Lower leg skin (tissue), 4 donors: ENCODE data around the gene RAB21. TPM values are rescaled to one million over a fixed set of nuclear protein-coding genes. Genes with fewer than 3 reads are reported as not detected.

Source experiments
- DNase-seq, 2 donors: peaks; one replicate each; pipeline ENCODE4 v3.0.0-alpha.2; 2019; ENCODE audit warnings: low spot score in 2 of 2
- H3K4me3 ChIP-seq: fragments of 200-600 bp; sonication (generic); 2 replicates; pipeline ENCODE4 v1.5.1; 2017; ENCODE audit warnings: mild to moderate bottlenecking, low read depth; ENCODE audit not compliant: poor library complexity, severe bottlenecking
- CTCF ChIP-seq, 3 donors: fragments of 450-650 bp; IDR thresholded peaks; one replicate each; pipeline ENCODE4 v1.5.1; 2016; ENCODE audit warnings: antibody characterized with exemption in 3 of 3, mild to moderate bottlenecking in 3 of 3, moderate library complexity in 2 of 3
- POLR2A ChIP-seq, 2 donors: fragments of 450-650 bp; IDR thresholded peaks; one replicate each; pipeline ENCODE4 v1.6.1; 2016 to 2017; ENCODE audit warnings: antibody characterized with exemption in 2 of 2, mild to moderate bottlenecking in 1 of 2, moderate library complexity in 1 of 2
- WGBS, 2 donors: methylation state at CpG; one replicate each; pipeline ENCODE4 v1.1.5; 2018; 5-methylcytosine and 5-hydroxymethylcytosine counted together
- intact Hi-C: fragments of 100-400 bp; cut with DNase I; formaldehyde crosslinking; loops from one replicate; pipeline ENCODE4 v1.15.0; 2023; ENCODE audit warnings: low total_unique reads
- total RNA-seq, 4 donors: library from RNA; depleted of rRNA; stranded (reverse); fragments of >200 nt; gene quantifications; one replicate each; pipeline ENCODE4 v1.1.0, GENCODE V29; 2016

The RAB21 gene
- total RNA-seq, 4 donors from 2014 or later: 34.2 to 51.8 (median 39.1) TPM

- intact Hi-C loops: no loop called here
- DNase-seq: no peak
- WGBS, 2 donors: 51 to 64% methylated on average over 5 of the region's 5 CpGs
- TF ChIP-seq POLR2A (IDR thresholded peaks at IDR 0.05) (no peak), CTCF (IDR thresholded peaks at IDR 0.05) (no peak)
- H3K4me3 ChIP-seq: no peak overlapping the region
Observed at GRCh38 chr12:71719647-71720370, 34.9 kb upstream of the RAB21 start.

GRCh38 chr12:71721783-71722505, 32.7 kb upstream of the RAB21 start:
- H3K4me3 ChIP-seq: no peak overlapping the region
- peak in 1 of 2 donors; percentile 51 for DNase-seq
- TF ChIP-seq POLR2A (IDR thresholded peaks at IDR 0.05): no peak
- intact Hi-C loops: no loop called here
- 82 to 96% methylated on average over 4 of the region's 4 CpGs for WGBS, 2 donors

- intact Hi-C loops: no loop called here
- no peak overlapping the region for H3K4me3 ChIP-seq
- 64 to 70% methylated on average over 3 of the region's 3 CpGs for WGBS, 2 donors
- TF ChIP-seq POLR2A (IDR thresholded peaks at IDR 0.05) (no peak), CTCF (IDR thresholded peaks at IDR 0.05) (no peak)
- DNase-seq: no peak
Observed at GRCh38 chr12:71725011-71725410, 29.7 kb upstream of the RAB21 start.

GRCh38 chr12:71726548-71726947, 28.1 kb upstream of the RAB21 start:
- intact Hi-C loops: no loop called here
- WGBS, 2 donors: 71 to 80% methylated on average over 2 of the region's 2 CpGs
- no peak for TF ChIP-seq POLR2A (IDR thresholded peaks at IDR 0.05)
- DNase-seq: no peak
- no peak overlapping the region for H3K4me3 ChIP-seq

GRCh38 chr12:71727958-71728357, 26.7 kb upstream of the RAB21 start:
- WGBS, 2 donors: 67 to 88% methylated on average over 5 of the region's 5 CpGs
- H3K4me3 ChIP-seq: no peak overlapping the region
- intact Hi-C loops: no loop called here
- TF ChIP-seq CTCF (IDR thresholded peaks at IDR 0.05): no peak
- no peak for TF ChIP-seq POLR2A (IDR thresholded peaks at IDR 0.05)
- peak in 1 of 2 donors; percentile 31 for DNase-seq

GRCh38 chr12:71730936-71731335, 23.7 kb upstream of the RAB21 start:
- DNase-seq: no peak
- 84 to 96% methylated on average over 7 of the region's 7 CpGs for WGBS, 2 donors
- intact Hi-C loops: no loop called here
- TF ChIP-seq CTCF (IDR thresholded peaks at IDR 0.05) (no peak), POLR2A (IDR thresholded peaks at IDR 0.05) (no peak)
- H3K4me3 ChIP-seq: no peak overlapping the region
